HG03439 (cell line): ENCODE results near the gene NARF.
A peak's percentile ranks its signal among the peaks of the same experiment; 100 is the strongest.
"Not testable (repeated sequence)": the region's sequence is repeated elsewhere in the genome, so short reads cannot be mapped to it uniquely, and the experiment has no call there.

Experiments used
- ATAC-seq: cut with Tn5 transposase; IDR thresholded peaks from one replicate; pipeline ENCODE4 v1.9.1; 2021; ENCODE audit warnings: mild to moderate bottlenecking, moderate library complexity; ENCODE audit not compliant: unreplicated experiment

The NARF gene

GRCh38 chr17:82458179-82458884 lies at the start of gene NARF:
TSS of gene NARF (plus strand) at chr17:82458741. CDS start at chr17:82458804, 63 bp downstream.
- peak; percentile 87 for ATAC-seq

- no peak for ATAC-seq
Measured at GRCh38 chr17:82408938-82409318, 49.6 kb upstream of the NARF start.

- ATAC-seq, result no peak
Measured at GRCh38 chr17:82410014-82410716, 48.4 kb upstream of the NARF start.

- ATAC-seq, result no peak
Measured at GRCh38 chr17:82411396-82412053, 47.0 kb upstream of the NARF start.

GRCh38 chr17:82412081-82412480 lies 46.5 kb upstream of the NARF start:
- not testable (repeated sequence) for ATAC-seq

- no peak for ATAC-seq
Measured at GRCh38 chr17:82412535-82413520, 45.7 kb upstream of the NARF start.

GRCh38 chr17:82414548-82415281 lies 43.8 kb upstream of the NARF start:
- ATAC-seq, result no peak

GRCh38 chr17:82415336-82415735 lies 43.2 kb upstream of the NARF start:
- no peak for ATAC-seq

GRCh38 chr17:82415786-82416185 lies 42.8 kb upstream of the NARF start:
- ATAC-seq, result no peak

GRCh38 chr17:82416264-82416663 lies 42.3 kb upstream of the NARF start:
- no peak for ATAC-seq

- no peak for ATAC-seq
Measured at GRCh38 chr17:82416771-82417170, 41.8 kb upstream of the NARF start.

GRCh38 chr17:82418001-82418986 lies 40.2 kb upstream of the NARF start, which contains the start of the genes HEXD and OGFOD3:
TSS of gene HEXD (plus strand) at chr17:82418347. CDS start at chr17:82419800, 1,453 bp downstream.
TSS of gene OGFOD3 (minus strand) at chr17:82418586. CDS start at chr17:82418485, 101 bp downstream.
- peak; percentile 89 for ATAC-seq

GRCh38 chr17:82419540-82419939 lies 39.0 kb upstream of the NARF start:
- ATAC-seq, result no peak

GRCh38 chr17:82424001-82424862 lies 34.3 kb upstream of the NARF start:
- no peak for ATAC-seq

GRCh38 chr17:82424863-82425159 lies 33.7 kb upstream of the NARF start:
- ATAC-seq, result no peak

GRCh38 chr17:82428546-82428945 lies 30.0 kb upstream of the NARF start:
- ATAC-seq, result no peak

- peak; percentile 45 for ATAC-seq
Measured at GRCh38 chr17:82429824-82430223, 28.7 kb upstream of the NARF start.

GRCh38 chr17:82432017-82432416 lies 26.5 kb upstream of the NARF start:
- no peak for ATAC-seq
